ENCODE data around the gene GALNT9.
"Not testable (repeated sequence)": the region's sequence is repeated elsewhere in the genome, so short reads cannot be mapped to it uniquely, and the experiment has no call there.

Gene GALNT9

DNA sequence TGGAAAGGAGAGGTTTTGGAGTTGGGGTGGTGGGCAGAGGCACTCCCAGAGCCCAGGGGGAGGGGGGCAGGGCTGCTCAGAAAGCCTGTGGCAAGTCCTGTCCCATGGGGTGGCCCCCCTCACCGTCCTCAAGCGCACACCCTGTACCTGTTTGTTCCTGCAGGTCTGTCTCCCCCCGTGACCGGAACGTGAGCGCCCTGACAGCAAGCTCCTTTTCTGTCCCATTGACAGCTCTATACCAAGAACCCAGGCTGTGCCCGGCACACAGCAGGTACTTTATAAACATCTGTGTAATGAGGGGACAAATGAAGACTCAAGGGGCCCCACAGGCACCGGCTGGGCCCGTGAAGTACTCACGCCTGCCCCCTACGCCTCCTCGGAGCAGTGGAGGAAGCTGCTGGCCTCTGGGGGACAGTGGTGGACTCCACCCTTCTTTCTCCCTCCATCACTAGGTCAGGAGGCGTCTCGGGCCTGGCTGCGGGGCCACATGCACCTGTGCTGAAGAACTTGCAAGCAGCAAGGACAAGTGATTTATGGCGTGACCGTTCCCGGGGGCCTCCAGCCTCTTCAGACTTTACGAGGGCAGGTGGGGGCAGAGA, 65.8 kb downstream of the GALNT9 start:
- no peak for DNase-seq (ENCODE audit: low spot score)

DNA sequence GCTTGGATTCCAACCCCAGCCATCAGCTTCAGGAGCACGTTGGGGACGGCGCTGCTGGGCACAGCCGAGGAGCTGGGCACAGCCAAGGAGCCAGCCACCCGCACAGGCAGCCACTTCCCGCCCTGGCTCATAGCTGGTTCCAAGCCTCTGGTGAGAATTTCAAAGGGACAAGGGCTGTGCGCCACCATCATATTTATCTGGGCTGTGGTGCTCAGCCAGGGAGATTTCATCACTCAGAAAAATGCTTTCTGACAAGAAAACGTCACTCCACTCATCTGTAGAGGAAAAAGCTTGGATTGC, 66.4 kb downstream of the GALNT9 start:
- no peak for DNase-seq (ENCODE audit: low spot score)

- DNase-seq (ENCODE audit: low spot score), result no peak
Observed at GRCh38 chr12:132262256-132263060, 66.9 kb downstream of the GALNT9 start.

DNA sequence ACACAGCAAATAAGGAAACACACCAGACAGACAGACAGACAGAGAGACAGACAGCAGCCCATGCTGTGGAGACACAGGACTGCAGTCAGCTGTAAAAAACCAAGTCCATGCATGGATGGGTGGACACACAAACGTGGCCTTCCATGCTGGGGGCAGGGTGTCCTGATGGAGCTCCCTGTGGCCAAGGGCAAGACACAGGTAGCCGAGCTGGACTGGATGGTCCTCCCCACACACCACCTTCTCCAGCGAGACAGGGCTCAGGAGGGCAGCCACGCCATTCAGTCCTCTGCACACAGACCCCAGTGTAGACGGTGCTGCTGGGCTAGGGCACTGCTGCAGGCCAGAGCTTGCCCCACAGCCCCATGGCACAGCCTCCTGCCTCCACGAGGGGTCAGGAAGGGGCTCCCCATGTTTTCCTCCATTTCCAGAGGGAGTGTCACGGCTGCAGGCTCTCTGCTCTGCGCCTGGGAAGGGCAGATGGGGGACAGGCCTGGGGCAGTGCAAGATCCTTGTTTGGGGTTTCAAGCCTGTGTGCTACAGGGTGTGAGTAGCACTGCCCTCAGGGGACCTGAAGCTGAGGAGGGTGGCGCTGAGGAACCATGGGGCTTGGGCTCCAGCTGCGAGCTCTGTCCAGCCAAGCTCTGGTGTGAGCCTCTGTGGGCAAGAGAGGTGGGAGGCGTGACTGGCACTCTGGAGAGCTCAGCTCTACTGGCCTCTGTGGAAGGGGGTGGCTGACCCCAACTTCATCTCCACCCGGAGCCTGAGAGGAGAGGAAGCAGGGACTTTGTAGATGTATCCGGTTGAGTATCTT, 67.9 kb downstream of the GALNT9 start:
- no peak for DNase-seq (ENCODE audit: low spot score)

GRCh38 chr12:132260721-132261120, 68.7 kb downstream of the GALNT9 start:
- no peak for DNase-seq (ENCODE audit: low spot score)

DNA sequence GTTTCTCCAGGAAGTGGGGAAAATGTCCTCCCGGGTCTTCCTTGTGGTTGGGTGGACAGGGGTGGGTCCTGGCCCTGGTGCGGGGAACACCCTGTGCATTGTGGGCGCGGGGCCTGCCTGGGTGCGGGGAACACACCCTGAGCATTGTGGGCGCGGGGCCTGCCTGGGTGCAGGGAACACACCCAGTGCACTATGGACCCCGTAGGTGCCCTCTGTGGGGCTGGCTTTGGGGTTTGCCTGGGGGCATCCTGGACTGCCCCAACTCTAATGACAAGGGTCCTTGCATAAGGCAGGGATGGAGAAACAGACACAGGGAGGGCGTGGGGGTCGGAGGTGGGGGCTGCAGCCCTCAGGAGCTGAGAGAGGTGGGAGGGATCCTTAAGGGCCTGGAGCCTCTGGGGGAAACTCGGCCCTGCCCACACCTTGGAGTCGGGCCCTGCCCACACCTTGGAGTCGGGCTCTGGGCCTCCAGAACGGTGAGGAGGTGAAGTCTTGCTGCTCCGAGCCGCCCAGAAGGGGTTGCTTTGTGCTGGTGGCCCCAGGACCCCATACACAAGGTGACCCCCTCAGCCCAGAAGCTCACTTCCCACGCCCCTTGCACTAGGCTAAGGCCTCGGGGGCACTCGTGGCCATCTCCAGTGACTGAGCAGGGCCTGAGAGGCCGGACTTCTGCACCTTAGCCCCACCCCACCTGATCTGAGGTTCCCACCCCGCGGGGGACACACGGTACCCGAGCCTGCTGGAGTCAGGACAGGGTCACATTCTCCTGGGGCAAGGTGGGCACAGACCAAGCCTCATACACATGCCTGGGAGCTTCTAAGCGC, 69.3 kb downstream of the GALNT9 start:
- DNase-seq (ENCODE audit: low spot score), result no peak

DNA sequence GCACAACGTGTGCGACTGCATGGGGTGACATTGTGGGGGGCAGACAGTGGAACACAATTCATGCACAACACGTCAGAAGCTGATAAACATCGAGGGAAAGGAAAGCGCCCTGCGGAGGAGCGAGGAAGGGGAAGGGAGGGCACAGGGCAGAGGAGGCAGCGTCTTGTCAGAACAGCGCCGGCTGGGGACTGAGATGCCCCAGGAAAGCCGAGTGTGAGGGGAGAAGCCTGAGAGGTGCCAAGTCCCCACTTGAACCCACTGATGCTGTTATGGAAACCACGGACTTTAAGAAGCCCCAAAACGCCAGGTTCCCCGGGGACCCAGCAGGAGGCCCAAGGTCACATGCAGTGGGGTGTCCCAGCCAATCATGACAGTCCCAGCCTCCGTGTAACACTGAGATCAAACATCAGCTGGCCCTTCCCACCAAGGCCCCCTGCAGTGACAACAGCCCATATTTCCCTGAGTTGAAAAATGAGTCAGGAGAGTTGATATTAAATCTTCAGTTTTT, 70.0 kb downstream of the GALNT9 start:
- no peak for DNase-seq (ENCODE audit: low spot score)

DNA sequence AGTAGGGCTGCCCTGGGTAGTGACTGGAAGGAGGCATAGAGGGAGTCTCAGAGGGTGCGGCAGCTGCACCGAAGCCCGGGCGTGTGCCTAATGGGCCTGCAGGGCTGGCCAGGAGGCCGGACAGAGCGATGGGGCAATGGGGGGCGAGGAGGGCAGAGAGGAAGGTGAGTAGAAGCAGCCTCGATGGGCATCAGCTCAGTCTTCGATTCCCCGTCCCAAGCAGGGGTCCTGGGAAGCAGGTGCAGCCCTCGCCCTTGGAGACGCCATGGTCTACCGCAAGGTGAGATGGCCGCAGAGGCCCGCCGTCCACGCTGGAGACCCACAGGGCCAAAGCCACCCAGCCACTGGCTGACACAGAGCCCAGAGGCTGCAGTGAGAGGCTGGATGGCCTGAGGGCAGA, 70.8 kb downstream of the GALNT9 start:
- no peak for DNase-seq (ENCODE audit: low spot score)

GRCh38 chr12:132257955-132258490, 71.4 kb downstream of the GALNT9 start:
- DNase-seq (ENCODE audit: low spot score), result no peak

GRCh38 chr12:132257206-132257954, 72.0 kb downstream of the GALNT9 start:
- DNase-seq (ENCODE audit: low spot score), result no peak

DNA sequence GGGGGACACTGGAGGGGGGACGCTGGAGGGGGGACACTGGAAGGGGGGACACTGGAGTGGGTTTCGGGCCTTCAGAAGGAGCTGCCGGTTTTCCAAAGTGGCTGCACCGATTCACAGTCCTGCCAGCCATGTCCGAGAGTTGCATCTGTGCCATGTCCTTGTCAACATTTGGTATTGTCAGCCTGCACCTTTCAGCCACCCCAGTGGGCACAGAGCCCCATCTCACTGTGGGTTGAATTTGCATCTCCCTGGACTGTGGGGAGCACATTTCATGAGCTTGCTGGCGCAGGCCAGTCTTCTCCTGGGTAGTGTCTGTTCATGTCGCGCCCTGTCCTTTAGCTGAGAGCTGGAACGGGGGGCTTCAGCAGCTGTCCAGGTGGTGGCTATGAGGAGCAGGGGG, 72.7 kb downstream of the GALNT9 start:
- no peak for DNase-seq (ENCODE audit: low spot score)

GRCh38 chr12:132255642-132256041, 73.7 kb downstream of the GALNT9 start:
- no peak for DNase-seq (ENCODE audit: low spot score)

- peak; percentile 74 for DNase-seq (ENCODE audit: low spot score)
Observed at GRCh38 chr12:132253698-132254480, 75.5 kb downstream of the GALNT9 start.

- not testable (repeated sequence) for DNase-seq (ENCODE audit: low spot score)
Observed at GRCh38 chr12:132252981-132253380, 76.4 kb downstream of the GALNT9 start.

DNA sequence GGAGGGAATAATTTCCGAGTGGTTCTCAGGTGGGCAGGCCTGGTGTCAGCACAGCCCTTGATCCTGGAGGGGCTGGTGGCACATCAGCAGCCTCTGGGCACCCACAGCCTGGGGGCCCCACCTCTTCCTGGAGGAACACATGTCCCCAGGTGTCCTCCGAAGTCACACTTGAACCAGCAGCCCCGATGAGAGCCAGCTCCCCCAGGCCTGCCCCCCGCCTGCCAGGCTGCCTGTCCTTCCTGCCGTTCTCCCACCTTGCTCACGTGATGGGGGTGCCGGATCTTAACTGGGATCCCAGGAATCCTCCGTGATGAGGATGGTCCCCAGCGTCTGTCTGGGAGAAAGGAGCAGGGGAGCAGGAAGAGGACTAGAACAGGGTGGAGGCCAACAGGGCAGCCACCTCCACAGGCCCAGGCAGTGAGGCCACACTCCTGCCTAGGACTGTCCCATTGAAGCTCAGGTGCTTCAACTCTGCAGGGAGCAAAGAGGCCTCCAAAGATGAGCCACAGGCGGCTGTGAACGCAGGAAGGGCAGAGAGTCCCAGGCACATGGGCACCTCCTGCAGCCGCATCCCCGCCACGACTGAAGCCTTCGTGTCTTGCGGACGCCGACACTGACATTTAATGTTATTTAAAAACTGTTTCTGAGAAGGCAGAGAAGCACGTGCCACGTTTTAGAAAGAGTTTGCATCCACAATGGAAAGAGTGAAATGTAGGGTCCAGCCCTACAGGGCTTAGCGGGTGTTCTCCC, 77.5 kb downstream of the GALNT9 start:
- no peak for DNase-seq (ENCODE audit: low spot score)

DNA sequence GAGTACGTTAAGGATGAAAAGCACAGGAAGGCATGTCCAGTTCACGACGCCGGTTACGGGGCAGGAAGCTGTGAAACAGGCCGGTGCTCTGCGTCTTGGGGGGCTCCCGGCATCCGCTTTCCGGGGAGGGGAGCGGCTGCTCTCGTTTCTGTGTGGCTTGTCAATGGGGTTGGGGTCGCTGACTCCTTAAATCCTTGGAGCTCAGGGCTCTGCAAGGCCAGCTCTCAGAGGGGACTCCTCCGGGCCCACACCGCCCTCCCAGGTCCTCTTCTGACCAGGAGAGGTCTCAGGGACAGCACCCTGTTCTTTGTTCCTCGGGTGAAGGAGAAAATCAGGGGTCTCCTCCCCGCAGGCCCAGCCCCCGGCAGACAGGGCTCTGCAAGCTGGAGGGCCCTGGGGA, 78.1 kb downstream of the GALNT9 start:
- DNase-seq (ENCODE audit: low spot score), result no peak

GRCh38 chr12:132250707-132251106, 78.7 kb downstream of the GALNT9 start:
- no peak for DNase-seq (ENCODE audit: low spot score)

DNA sequence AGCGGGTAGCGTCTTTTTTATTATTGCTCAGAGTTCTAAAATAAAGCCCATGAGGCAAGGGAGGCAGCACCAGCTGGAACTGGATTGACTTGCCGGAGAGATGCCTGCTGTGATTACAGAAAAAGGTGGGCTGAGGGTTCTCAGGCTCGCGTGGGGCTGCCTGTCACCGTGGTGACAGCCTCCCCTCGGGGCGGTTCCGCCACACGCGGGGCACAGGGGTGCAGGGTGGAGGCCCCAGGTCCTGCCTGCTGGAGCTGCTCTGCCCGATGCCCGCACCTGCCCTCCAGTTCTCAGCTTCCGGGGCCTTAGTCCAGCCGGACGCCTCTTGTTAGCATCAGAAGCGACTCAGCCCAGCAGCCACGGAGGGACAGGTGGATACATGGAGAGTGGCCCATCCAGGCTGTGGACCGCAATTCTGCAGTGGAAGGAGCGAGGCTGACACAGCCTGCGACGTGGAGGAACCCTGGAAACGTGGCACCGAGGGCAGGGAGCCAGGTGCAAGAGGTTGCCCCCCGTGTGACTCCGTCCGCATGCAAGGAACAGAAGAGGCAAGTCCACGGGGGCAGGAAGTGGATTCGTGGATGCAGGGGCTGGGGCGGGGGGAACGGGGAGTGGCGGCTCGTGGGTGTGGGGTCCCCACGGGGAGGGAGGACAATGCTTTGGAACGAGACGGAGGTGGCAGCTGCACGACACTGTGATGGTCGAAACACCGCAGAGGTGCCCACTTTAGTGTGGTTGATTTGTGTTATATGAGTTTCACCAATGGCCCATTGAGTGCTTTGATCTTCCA, 79.5 kb downstream of the GALNT9 start:
- no peak for DNase-seq (ENCODE audit: low spot score)
